ENCODE measurements around the gene OR5AU1.

OR5AU1 gene

DNA sequence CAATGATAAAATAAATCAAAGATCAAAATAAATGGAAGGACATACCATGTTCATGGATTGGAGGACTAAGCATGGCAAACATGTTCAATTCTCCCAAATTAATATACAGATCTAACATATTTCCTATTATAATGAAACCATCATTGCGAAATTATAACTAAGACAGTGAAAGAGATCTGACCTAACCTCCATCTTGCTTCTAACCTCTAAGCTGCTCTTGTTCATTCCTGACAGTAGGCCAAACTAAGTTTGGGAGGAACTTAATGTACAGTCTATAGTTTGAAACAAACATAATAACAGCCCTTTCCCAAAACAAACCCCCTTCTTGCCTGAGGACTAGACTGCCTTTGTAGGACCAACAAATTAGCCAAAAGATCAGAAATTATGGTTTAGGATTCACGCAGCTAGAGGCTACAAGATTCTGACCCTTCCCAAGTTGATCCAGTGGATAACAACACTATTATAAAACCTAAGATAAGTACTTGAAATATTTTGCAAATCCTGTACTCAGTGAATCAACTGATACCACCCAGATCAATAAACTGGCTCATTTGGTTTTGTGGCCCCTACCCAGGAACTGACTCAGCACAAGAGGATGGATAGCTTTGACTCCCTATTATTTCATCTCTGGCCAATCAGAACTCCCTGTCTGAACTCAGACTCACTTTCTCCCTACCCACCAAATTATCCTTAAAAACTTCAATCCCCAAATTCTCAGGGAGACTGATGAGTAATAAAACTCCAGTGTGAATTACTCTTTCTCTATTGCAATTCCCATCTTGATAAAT is 41.7 kb upstream of the OR5AU1 start:
- no peak for ATAC-seq (ENCODE audit: low read depth)
- H3K4me3 ChIP-seq (ENCODE audit: severe bottlenecking) = no peak overlapping the region
- no peaks in the 10 kb centered on the region for H3K27me3 ChIP-seq (ENCODE audit: insufficient read depth, poor library complexity, severe bottlenecking)

DNA sequence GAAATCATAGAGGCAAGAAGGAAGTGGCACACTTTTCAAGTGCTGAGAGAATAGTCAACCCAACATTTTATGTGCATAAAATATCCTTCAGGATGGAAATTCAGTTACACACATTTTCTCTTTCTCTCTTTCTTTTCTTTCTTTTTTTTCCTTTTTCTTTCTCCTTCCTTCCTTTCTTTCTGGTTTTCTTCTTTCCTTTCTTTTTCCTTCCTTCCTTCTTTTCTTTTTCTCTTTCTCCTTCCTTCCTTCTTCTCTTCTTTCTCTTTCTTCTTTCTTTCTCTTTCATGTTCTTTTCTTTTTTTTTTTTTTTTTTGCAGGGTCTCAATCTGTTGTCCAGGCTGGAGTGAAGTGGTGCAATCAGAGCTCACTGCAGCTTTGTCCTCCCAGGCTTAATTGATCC is 38.7 kb upstream of the OR5AU1 start:
- Histone ChIP-seq H3K36me3 (ENCODE audit: low read depth) (no peaks in the 10 kb centered on the region), H3K27me3 (ENCODE audit: insufficient read depth, poor library complexity, severe bottlenecking) (no peaks in the 10 kb centered on the region), H3K9me3 (ENCODE audit: severe bottlenecking) (no peaks in the 10 kb centered on the region), H3K4me1 (ENCODE audit: insufficient read depth, poor library complexity, severe bottlenecking) (no peaks in the 10 kb centered on the region), H3K27ac (ENCODE audit: poor library complexity, severe bottlenecking) (no peak overlapping the region), H3K4me3 (ENCODE audit: severe bottlenecking) (no peak overlapping the region)
- ATAC-seq (ENCODE audit: low read depth) (no peak), DNase-seq (ENCODE audit: low spot score) (no peak)
- TF ChIP-seq, protein P1, sequence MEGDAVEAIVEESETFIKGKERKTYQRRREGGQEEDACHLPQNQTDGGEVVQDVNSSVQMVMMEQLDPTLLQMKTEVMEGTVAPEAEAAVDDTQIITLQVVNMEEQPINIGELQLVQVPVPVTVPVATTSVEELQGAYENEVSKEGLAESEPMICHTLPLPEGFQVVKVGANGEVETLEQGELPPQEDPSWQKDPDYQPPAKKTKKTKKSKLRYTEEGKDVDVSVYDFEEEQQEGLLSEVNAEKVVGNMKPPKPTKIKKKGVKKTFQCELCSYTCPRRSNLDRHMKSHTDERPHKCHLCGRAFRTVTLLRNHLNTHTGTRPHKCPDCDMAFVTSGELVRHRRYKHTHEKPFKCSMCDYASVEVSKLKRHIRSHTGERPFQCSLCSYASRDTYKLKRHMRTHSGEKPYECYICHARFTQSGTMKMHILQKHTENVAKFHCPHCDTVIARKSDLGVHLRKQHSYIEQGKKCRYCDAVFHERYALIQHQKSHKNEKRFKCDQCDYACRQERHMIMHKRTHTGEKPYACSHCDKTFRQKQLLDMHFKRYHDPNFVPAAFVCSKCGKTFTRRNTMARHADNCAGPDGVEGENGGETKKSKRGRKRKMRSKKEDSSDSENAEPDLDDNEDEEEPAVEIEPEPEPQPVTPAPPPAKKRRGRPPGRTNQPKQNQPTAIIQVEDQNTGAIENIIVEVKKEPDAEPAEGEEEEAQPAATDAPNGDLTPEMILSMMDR (IDR thresholded peaks at IDR 0.05; ENCODE audit: poor library complexity, severe bottlenecking) = no peak

More for the DNA sequence above, 41.7 kb upstream of the OR5AU1 start:
- Histone ChIP-seq H3K9me3 (ENCODE audit: severe bottlenecking) (no peaks in the 10 kb centered on the region), H3K4me1 (ENCODE audit: insufficient read depth, poor library complexity, severe bottlenecking) (no peaks in the 10 kb centered on the region), H3K36me3 (ENCODE audit: low read depth) (no peaks in the 10 kb centered on the region), H3K27ac (ENCODE audit: poor library complexity, severe bottlenecking) (no peak overlapping the region)
- TF ChIP-seq, protein P1 (IDR thresholded peaks at IDR 0.05; ENCODE audit: poor library complexity, severe bottlenecking) = no peak
- DNase-seq (ENCODE audit: low spot score) = no peak

DNA sequence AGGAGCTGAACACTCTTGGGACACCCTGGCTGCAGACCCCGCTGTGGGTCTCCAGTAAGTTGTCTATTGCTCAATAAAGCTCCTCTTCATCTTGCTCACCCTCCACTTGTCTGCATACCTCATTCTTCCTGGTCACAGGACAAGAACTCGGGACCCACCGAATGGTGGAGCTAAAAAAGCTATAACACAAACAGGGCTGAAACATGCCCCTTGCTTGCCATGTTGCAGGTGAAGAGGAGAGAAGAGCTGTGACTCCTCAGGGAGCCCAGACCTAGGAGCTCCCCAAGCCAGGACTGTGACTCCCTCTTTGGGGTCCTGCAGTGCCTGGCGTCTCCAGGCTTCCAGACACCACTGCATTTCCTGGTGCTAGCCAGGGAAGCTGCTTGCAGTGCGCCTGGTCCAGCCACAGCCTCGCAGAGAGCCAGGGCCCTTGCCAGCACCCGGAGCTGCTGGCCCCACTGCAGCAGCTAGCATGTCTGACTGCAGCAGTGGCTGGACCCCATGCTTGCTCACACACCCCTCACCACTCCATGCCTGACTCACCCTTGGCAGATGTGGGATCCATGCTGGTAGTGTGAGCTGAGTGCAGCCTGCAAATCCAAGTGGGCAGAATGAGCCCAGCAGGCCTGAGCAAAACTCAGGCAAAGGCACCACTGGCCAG is 37.1 kb upstream of the OR5AU1 start:
- no peaks in the 10 kb centered on the region for H3K36me3 ChIP-seq (ENCODE audit: low read depth)
- no peak for DNase-seq (ENCODE audit: low spot score)
- peak; percentile 18; the same call in 1 of the 3 replicates for ATAC-seq (ENCODE audit: low read depth)
- H3K4me1 ChIP-seq (ENCODE audit: insufficient read depth, poor library complexity, severe bottlenecking) = no peaks in the 10 kb centered on the region
- no peak overlapping the region for H3K27ac ChIP-seq (ENCODE audit: poor library complexity, severe bottlenecking)
- H3K4me3 ChIP-seq (ENCODE audit: severe bottlenecking) = no peak overlapping the region
- TF ChIP-seq, protein P1 (IDR thresholded peaks at IDR 0.05; ENCODE audit: poor library complexity, severe bottlenecking) = no peak
- H3K9me3 ChIP-seq (ENCODE audit: severe bottlenecking) = no peaks in the 10 kb centered on the region
- no peaks in the 10 kb centered on the region for H3K27me3 ChIP-seq (ENCODE audit: insufficient read depth, poor library complexity, severe bottlenecking)

DNA sequence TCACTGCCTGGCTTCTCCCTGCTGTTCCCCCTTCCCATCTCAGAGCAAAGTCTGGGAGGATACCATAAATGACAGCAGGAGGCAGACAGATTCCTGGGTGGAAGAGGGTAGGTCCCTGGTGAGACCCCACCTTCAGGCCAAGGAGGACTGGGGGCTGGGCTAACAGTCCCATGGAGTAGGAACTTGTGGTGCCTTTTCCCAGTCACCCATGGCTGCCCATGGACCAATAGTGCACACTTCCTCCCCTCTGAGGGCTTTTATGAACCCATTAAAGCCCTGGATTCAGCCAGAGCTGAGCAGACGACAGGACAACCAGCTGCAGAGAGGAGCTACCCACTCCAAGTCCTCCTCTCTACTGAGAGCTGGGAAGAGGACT is 36.6 kb upstream of the OR5AU1 start:
- no peaks in the 10 kb centered on the region for H3K9me3 ChIP-seq (ENCODE audit: severe bottlenecking)
- H3K36me3 ChIP-seq (ENCODE audit: low read depth) = no peaks in the 10 kb centered on the region
- no peak overlapping the region for H3K27ac ChIP-seq (ENCODE audit: poor library complexity, severe bottlenecking)
- no peak overlapping the region for H3K4me3 ChIP-seq (ENCODE audit: severe bottlenecking)
- DNase-seq (ENCODE audit: low spot score) = no peak
- no peak for ATAC-seq (ENCODE audit: low read depth)
- TF ChIP-seq, protein P1 (IDR thresholded peaks at IDR 0.05; ENCODE audit: poor library complexity, severe bottlenecking) = no peak
- no peaks in the 10 kb centered on the region for H3K4me1 ChIP-seq (ENCODE audit: insufficient read depth, poor library complexity, severe bottlenecking)
- no peaks in the 10 kb centered on the region for H3K27me3 ChIP-seq (ENCODE audit: insufficient read depth, poor library complexity, severe bottlenecking)

All from RWPE2 (cell line).